ENCODE data around the gene PMEPA1.

The PMEPA1 gene

GRCh38 chr20:57676589-57677583 lies 32.9 kb downstream of the PMEPA1 start:
- no peak for DNase-seq (ENCODE audit: low read depth)

- no peak for DNase-seq (ENCODE audit: low read depth)
Observed at GRCh38 chr20:57675773-57676172, 34.0 kb downstream of the PMEPA1 start.

GRCh38 chr20:57672953-57673575 lies 36.8 kb downstream of the PMEPA1 start:
- DNase-seq (ENCODE audit: low read depth): no peak

DNA sequence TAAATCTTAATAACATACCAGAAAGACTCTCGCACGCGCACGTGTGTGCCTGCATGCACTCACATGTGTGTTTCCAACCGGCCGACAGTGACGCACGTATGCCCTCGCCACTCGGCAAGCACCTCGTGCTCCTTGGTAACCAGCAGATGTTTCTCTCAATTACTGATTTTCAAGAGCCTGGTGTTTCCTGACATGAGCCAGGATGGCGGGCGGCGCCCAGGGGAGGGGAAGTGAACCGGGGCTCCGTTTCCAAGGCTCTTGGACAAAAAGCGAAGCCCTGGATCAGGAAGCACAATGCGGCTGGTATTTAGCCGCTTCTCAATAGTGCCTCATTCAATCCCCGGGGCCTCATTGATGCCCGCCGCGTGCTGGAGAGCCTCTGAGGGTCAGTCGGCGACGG lies 37.7 kb downstream of the PMEPA1 start:
- DNase-seq (ENCODE audit: low read depth): no peak

DNA sequence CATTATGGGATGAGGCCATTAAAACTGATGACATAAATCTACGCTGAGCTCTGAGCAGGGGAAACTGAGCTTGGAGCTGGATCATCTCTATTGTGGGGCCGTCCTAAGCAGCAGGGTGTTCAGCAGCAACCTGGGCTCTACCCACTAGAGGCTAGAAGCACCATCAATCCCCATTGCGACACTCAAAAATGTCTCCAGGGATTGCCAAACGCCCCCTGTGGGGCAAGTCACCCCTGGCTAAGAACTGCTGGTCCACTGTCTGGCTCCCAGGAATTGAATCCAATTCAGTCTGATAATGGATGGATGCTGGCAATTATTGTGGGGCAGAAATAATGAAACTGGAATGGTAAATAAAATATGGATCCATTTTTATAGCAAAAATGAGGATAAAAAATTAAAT lies 38.2 kb downstream of the PMEPA1 start:
- DNase-seq (ENCODE audit: low read depth): no peak

DNA sequence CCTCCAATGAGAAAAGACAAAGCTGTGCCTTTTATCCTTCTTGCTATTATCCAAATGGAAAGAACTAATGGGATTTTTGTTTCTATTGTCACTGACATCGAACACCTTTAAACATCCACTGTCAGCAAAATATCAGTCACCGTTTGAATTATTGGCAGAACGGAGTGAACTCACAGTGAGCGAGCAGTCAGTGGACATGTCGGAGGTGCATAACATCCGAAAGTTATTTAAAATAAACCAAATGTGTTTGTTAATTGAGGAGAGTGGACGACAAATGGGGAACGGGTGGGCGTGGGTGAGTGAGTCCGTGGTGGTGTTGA lies 38.8 kb downstream of the PMEPA1 start:
- no peak for DNase-seq (ENCODE audit: low read depth)

- no peak for DNase-seq (ENCODE audit: low read depth)
Observed at GRCh38 chr20:57670288-57671071, 39.3 kb downstream of the PMEPA1 start.

GRCh38 chr20:57669632-57670031 lies 40.2 kb downstream of the PMEPA1 start:
- no peak for DNase-seq (ENCODE audit: low read depth)

DNA sequence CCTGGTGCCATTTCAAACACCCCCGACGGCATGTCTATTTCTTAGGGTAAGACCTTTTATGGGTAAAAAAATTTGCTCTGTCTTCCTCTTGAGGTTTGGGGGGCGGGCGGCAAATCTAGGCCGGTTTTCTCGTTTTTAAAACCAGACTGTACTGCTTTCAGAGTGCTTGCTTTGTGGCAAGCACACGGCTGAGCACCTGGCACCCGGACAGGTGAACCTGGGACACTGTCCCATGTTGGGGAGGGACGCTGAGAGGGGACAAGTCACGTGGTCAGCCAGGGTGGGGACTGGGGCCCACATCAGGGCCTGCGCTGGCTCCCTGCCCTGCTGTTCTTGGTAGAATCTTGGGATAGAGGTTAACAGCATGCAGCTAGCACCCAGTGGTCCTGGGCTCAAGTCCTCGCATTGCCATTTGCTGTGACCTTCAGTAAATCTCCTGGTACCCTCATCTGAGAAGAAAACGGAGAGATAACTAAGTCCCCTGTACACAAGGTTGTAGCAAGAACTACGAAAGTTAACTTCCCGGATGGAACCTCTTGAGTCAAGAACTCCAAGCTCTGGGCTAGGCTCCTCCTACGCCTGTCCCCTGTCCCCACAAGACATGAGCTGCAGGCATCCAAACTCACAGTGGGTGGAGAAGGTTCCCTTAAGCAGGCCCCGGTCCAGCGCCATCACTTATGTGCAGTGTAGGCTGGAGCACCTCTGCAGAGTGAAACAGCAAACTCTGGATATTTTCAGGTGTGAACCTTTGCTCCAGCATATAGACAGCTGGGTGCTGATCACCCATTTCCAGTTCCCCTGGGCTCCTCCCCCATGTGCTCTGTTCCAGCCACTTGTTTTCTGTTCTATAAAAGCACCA lies 41.7 kb downstream of the PMEPA1 start:
- no peak for DNase-seq (ENCODE audit: low read depth)

DNA sequence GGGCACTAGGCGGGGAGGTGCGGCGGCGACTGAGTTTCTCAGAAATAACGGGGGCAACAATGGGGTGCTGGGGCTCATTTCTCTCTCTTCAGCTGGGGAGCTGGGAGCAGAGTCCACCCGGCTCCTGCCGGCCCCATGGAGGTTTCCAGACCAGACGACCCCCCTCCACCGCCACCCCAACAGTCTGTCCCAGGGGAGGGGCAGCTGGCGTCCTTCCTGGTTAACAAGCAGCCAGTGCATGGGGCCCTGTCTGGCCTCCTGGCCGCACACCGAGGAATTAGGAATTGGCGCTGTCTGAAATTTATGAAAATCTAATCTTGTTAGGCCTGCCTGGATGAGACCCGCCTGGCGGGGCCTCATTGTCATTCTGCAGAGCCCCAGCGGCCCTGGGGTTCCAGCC lies 42.4 kb downstream of the PMEPA1 start:
- no peak for DNase-seq (ENCODE audit: low read depth)

- DNase-seq (ENCODE audit: low read depth): no peak
Observed at GRCh38 chr20:57666834-57667157, 43.0 kb downstream of the PMEPA1 start.

DNA sequence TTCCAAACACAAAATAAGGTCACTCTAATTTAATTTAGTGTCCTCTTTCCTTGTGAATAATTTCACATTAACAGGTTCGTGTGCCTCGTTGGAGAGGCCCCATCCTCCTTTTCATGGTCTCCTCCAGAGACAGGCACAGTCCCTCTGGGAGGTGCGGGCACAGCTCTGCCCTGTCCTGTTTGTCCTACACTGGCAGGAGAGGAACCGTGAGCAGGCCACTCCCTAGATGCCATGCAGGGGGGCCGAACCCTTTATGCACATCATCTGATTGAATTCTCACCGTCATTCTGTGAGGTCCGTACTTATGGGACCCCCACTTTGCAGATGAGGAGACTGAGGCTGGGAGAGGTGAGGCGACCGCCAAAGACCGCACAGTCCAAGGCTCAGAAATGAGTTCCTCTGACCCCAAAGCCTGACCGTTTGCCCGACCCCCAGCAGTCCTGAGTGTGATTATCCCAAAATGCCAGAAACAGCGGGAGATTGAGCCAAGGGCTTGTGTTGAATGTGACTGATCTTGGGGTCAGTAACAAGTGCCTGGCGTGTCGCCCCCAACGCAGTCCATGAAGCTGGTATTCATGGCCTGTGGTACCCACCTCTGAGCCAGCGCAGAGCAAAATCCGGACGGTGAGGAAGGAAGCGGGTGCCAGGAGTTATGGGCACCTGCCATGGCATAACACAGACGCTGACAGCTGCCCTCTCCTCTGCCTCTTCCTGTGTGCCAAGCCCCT lies 43.5 kb downstream of the PMEPA1 start:
- no peak for DNase-seq (ENCODE audit: low read depth)

DNA sequence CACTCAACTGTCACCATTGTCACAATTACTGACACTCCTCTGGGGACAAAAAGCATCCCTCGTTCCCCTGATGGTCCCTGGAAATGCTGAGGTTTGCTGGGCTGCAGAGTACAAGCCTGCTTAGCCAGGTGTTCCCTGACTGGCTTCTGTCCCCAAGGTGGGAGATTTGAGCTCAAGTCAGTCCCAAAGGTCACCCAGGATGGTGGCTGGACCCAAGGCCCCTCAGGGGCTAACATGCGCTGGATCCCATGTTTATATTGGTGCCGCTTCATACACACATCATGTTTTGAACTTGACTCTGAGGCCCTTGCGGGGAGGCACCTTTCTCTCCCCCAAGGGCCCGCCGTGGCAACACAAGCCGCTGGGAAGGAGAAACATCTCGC lies 44.2 kb downstream of the PMEPA1 start:
- no peak for DNase-seq (ENCODE audit: low read depth)

DNA sequence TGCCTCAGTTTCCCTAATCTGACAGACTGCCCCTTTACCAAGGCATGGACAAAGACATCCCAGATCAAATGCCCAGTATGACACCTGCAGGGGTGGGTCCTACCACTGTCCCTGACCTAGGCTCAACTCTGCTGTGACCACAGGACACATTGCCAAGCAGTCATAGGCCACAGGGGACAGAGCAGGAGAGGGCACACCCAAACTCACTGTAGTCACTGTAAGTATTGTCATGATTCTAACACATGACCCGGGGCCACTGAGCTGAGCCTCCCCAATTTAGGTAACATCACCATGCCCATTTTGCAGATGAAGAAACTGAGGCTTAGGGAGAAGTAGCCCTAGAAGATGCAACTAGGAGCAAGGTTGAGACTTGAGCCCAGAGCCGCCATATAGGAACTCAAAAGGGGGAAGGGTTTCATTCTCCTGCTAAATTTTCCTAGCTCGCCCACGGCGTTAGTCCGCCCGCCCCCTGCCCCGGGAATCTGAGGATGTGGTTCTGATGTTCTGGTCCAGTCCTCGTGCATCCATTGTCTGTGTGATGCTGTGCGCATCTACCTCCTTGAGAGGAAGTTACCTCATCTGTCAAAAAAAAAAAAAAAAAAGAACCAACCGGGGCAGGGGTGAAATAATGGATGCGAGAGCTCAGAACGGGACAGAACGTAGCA lies 44.8 kb downstream of the PMEPA1 start:
- DNase-seq (ENCODE audit: low read depth): no peak

DNA sequence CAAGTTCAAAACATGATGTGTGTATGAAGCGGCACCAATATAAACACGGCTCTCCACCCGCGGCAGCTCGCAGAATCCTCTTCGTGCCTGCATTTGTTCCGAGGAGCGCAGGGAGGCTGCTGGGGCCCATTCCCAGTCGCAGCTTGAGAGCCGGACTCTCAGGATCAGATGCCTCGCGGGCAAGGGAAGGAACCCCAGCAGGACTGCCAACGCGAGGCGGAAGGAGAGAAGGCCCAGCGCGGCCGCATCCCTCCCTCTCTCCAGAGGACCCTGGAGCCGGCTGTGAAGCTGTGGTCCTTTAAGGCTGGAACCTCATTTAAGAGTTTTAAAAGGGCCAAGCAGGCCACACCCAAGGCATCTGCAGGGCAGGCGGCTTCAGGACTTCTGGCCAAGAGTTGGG lies 45.3 kb downstream of the PMEPA1 start:
- DNase-seq (ENCODE audit: low read depth): no peak

DNA sequence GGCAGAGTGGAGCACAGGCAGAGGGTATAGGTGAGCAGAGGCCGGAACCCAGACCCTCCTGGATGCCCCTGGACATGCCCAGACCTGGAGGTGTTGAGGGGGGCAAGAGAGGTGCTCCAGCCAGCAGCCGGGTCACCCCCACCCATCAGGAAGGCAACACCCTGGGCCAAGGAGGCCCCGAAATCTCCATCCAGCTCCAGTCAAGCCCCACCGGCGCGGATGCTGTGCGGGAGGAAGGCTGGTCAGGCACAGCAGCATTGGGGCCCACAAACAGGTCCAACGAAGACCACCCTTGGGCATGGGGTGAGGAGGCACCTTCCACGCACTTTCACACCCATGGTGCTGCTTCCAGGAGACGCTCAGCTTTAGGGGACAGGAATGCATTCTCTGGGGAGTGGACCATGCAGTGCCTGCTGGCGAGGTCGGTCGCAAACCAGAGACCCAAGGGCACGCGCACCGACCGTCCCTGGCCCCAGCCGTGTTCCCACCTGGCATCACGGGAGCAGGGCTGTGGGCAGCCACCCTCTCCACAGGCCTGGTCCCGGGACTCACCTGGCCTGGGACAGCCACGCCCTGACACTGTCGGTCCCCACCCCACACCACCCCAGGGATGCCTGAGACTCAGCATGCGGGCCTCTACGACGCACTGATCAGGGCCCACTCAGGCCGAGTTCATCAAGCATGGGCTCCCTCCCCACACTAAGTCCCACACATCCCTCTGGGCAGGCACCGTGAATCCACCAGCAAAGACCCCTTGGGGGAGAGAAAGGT lies 45.9 kb downstream of the PMEPA1 start:
- no peak for DNase-seq (ENCODE audit: low read depth)

DNA sequence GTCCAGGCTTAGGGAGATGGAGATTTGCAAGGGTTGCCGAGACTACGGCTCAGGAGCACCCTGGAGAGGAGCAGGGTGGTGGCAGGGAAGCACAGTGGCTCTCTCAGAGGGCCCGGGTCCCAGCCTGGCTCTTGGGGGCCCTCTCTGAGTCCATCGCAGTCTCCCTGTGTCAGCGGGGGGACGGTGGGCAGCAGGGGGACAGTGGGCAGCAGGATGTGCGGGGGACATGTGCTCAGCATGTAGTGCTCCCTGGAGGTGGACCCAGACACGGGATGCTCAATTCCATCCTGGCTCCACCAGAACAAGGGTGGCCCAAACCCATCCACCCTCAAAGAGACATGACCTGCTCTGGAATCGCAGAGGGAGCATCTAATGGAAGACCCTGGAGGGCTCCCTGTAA lies 46.6 kb downstream of the PMEPA1 start:
- DNase-seq (ENCODE audit: low read depth): no peak

- no peak for DNase-seq (ENCODE audit: low read depth)
Observed at GRCh38 chr20:57662456-57663240, 47.2 kb downstream of the PMEPA1 start.

DNA sequence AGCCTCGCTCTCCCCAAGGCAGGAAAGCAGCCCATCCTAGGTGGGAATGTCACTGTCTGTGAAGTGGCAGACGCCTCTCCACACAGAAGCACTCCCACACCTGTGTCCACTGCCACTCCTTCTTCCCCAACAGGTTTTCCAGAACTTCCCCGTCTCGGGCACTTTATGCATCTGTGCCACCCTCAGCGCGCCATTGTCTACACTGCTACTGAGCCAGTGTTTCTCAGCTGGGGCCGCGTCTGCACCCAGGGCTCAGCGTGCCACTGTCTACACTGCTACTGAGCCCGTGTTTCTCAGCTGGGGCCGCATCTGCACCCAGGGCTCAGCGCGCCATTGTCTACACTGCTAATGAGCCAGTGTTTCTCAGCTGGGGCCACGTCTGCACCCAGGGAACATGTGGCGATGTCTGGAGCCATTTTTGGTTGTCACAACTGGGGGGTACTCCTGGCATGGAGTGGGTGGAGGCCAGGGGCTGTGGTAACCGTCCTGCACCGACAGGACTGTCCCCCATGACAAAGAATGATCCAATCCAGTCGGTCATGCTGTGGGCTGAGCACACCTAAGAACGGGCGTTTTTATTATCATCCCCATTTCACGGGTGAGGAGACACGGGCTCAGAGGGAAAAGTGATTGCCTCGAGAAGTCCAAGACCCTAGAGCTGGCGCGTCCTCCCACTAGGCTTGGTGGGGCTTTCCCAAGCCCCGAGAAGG lies 47.9 kb downstream of the PMEPA1 start:
- DNase-seq (ENCODE audit: low read depth): no peak

All from stimulated activated CD8-positive, alpha-beta memory T cell treated with anti-CD3 and anti-CD28 coated beads, Interleukin-15, amount 100 ng/mL, for 24 hours (primary cell).